ENCODE results near the gene ECSCR. TPM values are rescaled to one million over a fixed set of nuclear protein-coding genes. Genes with fewer than 3 reads are reported as not detected.

The ECSCR gene
- total and polyA plus RNA-seq, 2 of the 8 experiments (the other 6 are each of a cell fraction or from before 2014, with no cell fraction given), result 2.7 to 7.2 TPM

DNA sequence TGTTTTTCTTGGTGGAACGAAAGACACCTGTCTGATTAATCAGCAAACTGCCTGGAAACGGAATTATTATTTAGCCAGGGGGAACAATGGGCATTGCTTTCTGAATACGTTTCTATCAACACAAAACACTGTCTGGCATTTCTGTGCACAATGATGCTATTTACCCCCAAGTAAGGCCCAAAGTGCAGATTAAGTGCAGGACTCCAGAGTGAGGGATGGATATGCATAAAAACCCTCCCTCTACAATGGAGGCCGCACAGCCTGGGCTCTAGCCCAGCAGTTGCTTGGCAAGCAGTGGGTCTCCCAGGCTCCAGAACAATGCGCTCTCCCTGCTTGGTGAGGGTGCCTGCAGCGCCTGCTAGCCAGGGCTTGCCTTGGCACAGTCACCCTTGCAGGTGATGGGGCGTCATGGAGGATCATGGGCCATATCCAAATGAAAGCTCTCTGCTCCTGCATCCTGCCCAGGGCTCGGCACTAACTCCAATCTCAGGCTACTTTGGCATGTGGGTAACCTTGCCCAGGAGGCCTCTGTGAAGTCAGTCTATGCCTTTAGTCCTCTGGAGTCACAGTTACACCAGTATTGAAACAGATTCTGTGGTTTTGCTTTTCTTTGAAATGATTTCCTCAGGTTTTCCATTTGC is 47.2 kb downstream of the ECSCR start (continued):
- TF ChIP-seq, protein P1, sequence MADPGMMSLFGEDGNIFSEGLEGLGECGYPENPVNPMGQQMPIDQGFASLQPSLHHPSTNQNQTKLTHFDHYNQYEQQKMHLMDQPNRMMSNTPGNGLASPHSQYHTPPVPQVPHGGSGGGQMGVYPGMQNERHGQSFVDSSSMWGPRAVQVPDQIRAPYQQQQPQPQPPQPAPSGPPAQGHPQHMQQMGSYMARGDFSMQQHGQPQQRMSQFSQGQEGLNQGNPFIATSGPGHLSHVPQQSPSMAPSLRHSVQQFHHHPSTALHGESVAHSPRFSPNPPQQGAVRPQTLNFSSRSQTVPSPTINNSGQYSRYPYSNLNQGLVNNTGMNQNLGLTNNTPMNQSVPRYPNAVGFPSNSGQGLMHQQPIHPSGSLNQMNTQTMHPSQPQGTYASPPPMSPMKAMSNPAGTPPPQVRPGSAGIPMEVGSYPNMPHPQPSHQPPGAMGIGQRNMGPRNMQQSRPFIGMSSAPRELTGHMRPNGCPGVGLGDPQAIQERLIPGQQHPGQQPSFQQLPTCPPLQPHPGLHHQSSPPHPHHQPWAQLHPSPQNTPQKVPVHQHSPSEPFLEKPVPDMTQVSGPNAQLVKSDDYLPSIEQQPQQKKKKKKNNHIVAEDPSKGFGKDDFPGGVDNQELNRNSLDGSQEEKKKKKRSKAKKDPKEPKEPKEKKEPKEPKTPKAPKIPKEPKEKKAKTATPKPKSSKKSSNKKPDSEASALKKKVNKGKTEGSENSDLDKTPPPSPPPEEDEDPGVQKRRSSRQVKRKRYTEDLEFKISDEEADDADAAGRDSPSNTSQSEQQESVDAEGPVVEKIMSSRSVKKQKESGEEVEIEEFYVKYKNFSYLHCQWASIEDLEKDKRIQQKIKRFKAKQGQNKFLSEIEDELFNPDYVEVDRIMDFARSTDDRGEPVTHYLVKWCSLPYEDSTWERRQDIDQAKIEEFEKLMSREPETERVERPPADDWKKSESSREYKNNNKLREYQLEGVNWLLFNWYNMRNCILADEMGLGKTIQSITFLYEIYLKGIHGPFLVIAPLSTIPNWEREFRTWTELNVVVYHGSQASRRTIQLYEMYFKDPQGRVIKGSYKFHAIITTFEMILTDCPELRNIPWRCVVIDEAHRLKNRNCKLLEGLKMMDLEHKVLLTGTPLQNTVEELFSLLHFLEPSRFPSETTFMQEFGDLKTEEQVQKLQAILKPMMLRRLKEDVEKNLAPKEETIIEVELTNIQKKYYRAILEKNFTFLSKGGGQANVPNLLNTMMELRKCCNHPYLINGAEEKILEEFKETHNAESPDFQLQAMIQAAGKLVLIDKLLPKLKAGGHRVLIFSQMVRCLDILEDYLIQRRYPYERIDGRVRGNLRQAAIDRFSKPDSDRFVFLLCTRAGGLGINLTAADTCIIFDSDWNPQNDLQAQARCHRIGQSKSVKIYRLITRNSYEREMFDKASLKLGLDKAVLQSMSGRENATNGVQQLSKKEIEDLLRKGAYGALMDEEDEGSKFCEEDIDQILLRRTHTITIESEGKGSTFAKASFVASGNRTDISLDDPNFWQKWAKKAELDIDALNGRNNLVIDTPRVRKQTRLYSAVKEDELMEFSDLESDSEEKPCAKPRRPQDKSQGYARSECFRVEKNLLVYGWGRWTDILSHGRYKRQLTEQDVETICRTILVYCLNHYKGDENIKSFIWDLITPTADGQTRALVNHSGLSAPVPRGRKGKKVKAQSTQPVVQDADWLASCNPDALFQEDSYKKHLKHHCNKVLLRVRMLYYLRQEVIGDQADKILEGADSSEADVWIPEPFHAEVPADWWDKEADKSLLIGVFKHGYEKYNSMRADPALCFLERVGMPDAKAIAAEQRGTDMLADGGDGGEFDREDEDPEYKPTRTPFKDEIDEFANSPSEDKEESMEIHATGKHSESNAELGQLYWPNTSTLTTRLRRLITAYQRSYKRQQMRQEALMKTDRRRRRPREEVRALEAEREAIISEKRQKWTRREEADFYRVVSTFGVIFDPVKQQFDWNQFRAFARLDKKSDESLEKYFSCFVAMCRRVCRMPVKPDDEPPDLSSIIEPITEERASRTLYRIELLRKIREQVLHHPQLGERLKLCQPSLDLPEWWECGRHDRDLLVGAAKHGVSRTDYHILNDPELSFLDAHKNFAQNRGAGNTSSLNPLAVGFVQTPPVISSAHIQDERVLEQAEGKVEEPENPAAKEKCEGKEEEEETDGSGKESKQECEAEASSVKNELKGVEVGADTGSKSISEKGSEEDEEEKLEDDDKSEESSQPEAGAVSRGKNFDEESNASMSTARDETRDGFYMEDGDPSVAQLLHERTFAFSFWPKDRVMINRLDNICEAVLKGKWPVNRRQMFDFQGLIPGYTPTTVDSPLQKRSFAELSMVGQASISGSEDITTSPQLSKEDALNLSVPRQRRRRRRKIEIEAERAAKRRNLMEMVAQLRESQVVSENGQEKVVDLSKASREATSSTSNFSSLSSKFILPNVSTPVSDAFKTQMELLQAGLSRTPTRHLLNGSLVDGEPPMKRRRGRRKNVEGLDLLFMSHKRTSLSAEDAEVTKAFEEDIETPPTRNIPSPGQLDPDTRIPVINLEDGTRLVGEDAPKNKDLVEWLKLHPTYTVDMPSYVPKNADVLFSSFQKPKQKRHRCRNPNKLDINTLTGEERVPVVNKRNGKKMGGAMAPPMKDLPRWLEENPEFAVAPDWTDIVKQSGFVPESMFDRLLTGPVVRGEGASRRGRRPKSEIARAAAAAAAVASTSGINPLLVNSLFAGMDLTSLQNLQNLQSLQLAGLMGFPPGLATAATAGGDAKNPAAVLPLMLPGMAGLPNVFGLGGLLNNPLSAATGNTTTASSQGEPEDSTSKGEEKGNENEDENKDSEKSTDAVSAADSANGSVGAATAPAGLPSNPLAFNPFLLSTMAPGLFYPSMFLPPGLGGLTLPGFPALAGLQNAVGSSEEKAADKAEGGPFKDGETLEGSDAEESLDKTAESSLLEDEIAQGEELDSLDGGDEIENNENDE (IDR thresholded peaks at IDR 0.05; ENCODE audit: insufficient replicate concordance, low read length), result no peak
- TF ChIP-seq HDAC6 (IDR thresholded peaks at IDR 0.05; ENCODE audit: low read depth, low read length) (no peak), TAF7 (optimal IDR thresholded peaks at IDR 0.05; ENCODE audit: borderline replicate concordance, low read depth, low read length) (no peak), CREB1 (IDR thresholded peaks at IDR 0.05) (no peak), BRCA1 (IDR thresholded peaks at IDR 0.05; ENCODE audit: low read depth, low read length) (no peak), TCF12 (IDR thresholded peaks at IDR 0.05; ENCODE audit: low read depth, low read length) (no peak), GTF2F1 (IDR thresholded peaks at IDR 0.05; ENCODE audit: borderline replicate concordance, low read depth, low read length) (no peak), RNF2 (IDR thresholded peaks at IDR 0.05; ENCODE audit: borderline replicate concordance, low read depth, low read length, missing control alignments, poor library complexity, severe bottlenecking) (no peak)
- TF ChIP-seq, protein P2, sequence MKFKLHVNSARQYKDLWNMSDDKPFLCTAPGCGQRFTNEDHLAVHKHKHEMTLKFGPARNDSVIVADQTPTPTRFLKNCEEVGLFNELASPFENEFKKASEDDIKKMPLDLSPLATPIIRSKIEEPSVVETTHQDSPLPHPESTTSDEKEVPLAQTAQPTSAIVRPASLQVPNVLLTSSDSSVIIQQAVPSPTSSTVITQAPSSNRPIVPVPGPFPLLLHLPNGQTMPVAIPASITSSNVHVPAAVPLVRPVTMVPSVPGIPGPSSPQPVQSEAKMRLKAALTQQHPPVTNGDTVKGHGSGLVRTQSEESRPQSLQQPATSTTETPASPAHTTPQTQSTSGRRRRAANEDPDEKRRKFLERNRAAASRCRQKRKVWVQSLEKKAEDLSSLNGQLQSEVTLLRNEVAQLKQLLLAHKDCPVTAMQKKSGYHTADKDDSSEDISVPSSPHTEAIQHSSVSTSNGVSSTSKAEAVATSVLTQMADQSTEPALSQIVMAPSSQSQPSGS (IDR thresholded peaks at IDR 0.05; ENCODE audit: low read length), result no peak
